RKO (cell line): Measurements from ENCODE around the gene OTUD7B.
"Not testable (repeated sequence)": the region's sequence is repeated elsewhere in the genome, so short reads cannot be mapped to it uniquely, and the experiment has no call there.

ENCODE experiments used
- DNase-seq: peaks from one replicate; pipeline ENCODE4 v3.0.0-alpha.2; 2016; ENCODE audit warnings: low spot score

The OTUD7B gene

DNA sequence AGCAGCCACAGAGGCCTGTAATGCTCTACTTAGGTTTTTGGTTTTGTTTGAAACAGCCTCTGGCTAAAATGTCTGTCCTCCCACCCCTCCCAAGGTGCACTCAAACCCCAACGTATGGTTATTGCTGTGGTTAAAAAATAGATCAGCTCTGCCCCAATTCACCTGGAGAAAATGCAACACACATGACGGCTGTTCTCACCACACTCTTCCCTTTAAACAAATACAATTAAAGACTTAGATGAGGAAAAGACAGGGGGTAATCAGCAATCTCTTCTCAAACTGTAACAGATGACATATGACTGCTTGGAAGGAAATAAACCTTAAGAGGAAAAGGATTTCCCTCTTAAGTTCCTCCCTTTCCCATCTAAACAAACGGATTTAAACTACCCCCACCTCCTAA is 67.6 kb downstream of the OTUD7B start:
- no peak for DNase-seq

DNA sequence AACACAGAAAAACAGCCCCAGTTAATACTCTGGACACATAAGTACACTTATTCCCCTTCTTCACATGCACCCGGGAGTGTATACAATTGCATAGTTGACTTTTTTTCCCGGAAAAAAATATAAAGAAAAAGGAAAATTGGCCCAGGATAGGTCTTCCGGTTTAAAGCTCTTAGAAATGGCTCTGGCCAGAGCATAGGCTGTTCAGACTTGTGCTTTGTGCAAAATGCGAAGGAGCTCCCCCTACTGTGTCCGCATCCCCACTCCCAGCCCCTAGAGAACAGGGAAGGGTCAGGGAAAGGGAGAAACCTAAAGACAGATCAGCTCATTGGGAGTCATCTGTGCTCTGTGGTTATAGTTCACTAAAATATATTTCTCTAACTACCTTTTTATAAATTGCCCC is 68.3 kb downstream of the OTUD7B start:
- no peak for DNase-seq

DNA sequence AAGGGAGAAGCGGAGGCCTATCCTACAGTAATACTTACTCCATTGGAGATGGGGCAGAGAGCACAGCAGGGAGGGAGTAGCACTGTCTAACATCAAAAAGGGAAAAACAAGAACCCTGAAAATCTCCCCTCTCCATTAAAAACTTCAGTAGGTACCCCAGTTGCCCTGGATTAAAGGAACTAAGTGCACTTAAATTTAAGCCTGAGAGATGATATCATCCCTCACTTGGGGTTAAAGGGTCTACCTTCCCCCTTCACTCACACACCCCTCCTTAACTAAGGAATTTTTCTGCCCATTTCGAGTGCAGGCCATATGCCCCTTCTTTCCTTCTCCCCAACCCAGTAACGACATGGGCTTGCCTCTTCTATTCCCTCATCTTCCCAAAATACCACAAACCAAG is 70.1 kb downstream of the OTUD7B start:
- DNase-seq = no peak

DNA sequence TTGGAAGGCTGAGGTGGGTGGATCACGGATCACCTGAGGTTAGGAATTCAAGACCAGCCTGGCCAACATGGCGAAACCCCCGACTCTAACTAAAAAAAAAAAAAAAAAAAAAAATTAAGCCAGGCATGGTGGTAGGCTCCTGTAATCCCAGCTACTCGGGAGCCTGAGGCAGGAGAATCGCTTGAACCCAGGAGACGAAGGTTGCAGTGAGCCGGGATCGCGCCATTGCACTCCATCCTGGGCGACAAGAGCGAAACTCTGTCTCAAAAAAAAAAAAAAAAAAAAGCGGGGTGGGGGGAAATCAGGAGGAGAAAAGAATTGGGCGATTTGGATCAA is 71.9 kb downstream of the OTUD7B start:
- DNase-seq = not testable (repeated sequence)

DNA sequence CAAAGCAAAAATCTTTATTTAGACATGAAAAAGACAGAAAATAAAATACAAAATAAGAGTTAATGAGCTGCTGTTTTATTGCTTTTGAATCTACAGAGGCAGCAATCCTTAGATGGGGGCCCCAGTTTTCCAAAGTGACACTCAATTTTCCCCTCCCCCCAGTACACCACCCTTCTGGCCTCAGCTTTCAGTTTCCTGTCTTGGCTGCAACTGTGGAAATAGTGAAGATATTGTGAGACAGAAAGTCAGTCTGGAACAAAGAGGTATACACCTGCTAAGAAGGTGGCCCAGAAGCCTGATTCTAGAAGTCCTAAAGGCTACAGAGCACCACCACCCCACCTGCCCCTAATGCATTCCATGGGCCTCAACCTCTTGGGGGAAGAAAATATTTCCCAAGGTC is 72.8 kb downstream of the OTUD7B start:
- DNase-seq = no peak

DNA sequence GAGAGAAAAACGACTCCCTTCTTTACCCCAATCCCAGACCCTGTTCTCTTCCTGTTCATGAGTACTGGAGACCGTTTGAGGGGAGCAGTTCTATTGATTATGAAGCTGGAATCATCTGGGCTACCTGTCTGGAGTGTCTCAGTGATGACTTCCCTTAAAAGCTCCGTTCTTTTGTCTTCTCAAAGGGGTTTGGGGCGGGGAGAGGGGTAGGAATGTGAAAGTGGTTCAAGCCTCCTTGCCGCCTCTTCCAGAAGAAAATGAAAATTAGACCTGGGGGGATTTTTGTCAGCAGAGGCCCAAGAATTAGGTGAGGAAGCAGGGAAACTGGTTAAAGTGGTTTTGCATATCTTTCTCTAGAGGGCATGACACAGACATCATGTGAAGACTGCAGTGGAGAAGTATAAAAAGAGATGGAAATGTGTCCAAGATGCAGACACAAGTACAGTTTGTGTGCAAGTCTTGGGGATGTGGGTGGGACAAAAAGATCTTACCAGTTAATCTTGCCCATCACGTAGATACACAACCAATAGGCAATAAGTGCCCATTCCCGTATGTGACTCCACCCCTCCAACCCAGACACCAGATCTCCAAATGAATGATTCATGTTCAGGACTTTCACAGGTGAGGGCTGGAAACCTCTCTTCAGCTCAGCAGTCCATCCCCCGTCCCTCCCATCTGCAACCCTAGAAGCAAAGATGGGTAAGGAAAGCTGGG is 73.4 kb downstream of the OTUD7B start:
- peak; percentile 44 for DNase-seq

DNA sequence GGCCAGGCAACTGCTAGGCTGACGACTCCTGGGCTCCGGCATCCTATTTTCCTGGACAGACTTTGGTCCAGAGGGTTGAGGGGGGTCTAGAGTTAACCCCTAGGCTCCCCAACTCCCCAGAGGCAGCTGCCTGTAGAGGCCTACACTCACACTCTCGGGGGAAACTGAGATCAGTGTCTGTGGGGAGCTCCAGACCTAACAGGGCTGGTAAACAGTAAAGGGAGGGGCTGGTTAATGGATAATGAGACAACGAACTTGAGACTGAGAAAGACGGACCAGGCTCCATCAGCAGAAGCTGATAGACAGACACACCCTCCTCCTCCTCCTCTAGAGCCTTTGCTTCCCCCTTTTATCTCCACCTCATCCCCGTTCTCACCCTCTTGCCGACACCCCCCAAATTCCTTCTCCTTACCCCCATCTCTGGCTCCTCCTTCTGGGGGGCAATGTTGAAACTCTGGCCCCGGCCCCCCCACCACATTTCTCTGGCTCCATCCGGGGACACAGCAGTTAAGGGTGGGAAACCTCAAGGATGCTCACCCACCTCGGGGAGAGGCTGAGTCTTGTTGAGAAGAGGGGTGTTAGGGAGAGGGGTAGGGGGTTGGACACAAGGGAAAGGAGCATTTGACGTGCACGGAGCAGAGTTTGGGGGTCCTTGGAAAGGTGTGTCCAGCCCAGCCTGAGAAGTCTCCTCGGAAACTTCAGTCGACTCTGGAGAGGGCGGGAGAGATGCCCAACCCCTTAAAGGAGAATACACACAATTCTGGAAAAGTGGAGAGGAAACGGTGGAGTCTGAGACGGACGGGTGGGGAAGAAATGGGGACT is 74.1 kb downstream of the OTUD7B start, which contains the start of gene MTMR11:
Gene MTMR11 (minus strand): TSS at position 710 of the 822 bp plus-strand sequence. CDS start 232 bp downstream, at position 478.
- DNase-seq = peak; percentile 66

DNA sequence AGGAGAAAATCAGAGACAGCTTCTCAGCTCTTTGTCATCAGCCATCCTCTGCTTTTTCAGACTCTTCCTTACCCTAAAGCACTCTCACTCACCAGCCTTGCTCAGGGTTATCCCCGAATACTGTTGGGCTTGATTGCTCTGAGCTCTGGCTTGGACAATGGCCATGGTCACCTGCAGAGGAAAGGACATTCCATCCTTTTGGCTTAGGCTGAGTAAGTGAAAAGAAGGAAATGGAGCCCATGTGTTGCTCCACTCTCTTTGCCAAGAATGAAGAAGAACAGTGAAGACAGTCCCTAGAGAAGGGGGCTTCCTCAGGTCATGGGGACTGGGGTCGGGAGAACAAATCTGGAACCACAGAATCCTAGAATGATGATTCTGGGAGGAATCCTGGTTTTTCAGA is 76.2 kb downstream of the OTUD7B start:
- no peak for DNase-seq

DNA sequence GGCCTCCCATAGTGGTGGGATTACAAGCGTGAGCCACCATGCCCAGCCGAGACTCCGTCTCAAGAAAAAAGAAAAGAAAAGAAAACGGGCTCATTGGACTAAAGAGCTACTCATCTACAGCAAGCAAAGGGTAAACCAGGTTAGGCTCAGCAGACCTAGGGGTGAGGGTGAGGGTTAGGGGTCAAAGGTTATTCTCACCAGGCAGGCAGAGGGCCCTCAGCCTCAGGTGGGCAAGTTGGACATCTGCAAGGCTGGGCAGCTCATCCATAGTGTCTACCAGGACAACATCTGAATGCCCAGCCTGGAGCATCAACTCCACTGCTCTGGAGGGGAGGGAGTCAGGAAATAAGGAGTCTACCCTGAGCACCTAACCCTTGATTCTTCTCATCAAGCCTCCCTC is 77.3 kb downstream of the OTUD7B start:
- DNase-seq = no peak

DNA sequence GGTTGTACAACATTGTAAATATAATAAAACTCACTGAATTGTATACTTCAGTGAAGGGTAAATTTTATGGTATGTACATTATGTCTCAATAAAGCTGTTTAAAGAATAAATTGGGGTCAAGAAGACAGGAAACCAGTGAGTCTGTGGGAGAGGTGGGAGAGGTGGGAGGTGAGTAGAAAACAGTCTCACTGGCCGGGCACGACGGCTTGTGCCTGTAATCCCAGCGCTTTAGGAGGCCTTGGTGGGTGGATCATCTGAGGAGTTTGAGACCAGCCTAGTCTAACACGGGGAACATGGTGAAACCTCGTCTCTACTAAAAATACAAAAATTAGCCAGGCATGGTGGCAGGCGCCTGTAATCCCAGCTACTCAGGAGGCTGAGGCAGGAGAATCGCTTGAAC is 78.1 kb downstream of the OTUD7B start:
- DNase-seq = no peak

DNA sequence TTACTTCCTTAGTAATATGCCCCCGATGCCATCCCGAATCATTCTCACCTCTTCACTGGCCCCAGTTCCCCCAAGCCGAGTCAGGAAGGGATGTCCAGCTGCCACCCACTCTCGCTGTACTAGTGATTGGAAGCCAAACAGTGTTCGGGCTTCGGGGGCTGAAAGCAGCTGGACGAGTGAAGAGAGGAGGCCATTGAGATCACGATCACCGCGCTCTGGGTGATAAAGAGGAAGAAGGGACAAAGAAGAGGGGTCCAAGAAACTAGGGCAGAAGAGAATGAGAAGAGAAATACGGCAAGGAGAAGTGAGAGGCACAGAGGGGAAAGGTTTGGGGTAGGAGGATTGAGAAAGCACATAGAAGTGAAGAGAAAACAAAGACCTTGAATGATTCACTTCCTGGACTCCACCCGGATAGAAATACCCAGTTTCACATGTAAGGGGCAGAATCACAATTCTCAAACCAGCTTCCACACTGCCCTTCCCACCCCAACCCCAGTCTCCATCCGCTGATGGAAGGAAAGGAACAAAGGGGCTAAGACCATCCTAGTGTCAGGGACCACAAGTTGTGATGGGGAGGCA is 79.2 kb downstream of the OTUD7B start:
- no peak for DNase-seq

DNA sequence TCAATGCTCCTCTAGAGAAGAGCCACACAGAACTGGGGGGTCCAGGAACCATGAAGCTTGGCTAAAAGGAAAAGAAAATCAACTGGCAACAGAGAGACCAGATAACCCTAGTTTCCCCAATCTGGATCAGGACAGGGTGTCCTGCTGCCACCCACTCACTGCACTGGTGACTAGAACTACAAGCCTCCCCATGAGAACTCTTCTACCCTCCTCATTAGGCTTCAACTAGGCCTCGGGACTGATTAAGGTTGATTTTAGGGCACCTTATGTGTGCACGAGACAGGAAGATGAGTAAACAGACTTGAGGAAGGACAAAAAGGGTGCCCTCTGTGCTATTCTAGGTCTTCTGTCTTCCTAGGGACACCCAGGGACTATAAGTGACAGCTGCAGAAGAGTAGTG is 80.7 kb downstream of the OTUD7B start:
- DNase-seq = no peak

DNA sequence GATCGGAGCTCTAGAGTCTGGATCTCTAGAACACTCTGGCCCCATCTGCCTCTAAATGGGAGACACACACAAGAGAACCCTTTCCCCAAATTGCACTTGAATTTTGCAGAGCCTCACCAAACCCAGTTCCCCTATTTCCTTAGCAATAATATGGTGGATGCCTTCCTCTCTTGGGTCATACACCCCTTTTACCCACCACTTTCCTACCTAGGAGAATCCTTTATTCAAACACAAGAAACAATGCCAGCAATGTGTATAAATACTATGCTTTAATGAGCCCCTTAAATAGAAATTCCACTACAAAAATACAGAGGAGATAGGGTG is 82.2 kb downstream of the OTUD7B start:
- DNase-seq = no peak

DNA sequence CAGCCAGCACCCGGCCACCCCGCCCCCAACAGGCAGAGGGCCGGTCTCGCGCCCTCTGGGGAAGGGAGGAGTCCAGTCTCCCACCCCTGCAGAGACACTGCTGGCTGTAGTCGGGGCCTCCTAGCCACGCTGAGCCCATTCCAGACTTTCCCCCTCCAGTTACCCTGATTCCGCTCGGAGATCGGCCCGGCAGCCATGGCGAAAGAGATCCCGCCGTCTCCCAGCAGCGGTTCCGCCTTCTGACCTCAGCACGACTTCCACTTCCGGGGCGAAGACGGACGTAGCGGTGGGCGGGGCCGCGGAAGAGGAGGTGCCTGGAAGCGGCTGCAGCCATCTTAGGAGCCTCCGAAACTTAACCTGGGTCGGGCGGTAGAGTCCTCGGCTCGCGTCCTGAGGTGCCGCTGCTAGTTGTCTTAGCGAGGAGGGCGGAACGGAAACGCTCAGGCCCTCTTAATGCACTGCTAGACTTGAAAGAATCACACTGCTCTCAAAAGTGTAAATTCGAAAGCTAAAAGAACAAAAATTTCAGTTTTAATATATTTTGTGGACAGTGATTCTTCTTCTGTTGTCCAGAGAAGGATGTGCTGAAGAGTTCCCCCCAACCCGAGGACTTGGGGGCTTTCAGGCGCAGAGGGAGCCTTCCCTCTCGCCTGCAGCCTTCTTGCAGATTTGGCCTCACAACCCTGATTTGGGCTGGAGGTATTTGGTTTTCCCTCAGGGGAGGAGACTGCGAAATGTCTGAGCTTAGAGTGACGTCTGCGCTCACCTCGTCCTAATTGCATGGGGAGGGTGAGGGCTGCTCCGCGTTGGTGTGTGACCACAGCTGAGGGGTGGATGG is 82.7 kb downstream of the OTUD7B start, which contains the start of gene SF3B4:
Gene SF3B4 (minus strand): TSS at position 241 of the 838 bp plus-strand sequence. CDS start 44 bp downstream, at position 197.
- peak; percentile 95 for DNase-seq

DNA sequence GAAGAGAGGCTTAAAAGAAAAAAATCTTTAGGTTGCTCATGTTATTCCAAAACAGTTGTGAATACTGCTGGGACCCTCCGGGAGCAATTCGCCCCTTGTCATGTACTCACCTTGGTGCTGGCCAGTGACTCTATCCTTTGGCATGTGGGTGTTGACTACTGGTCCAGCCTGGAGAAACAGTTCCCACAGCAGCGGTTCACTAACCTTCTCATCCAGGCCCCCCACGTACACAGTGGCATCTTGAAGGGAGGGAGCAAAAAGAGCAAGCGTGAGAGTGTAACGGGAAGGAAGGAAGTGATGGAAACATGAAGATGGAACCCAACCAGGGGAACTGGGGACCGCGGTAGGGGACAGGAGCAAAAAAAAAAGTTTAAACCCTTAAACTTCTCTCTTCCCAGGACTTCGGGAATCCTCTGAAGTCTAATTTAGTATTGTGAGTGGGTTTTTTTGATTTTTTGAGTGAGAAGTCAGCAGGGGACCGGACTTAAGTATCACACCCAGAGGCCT is 83.4 kb downstream of the OTUD7B start:
- DNase-seq = peak; percentile 40

DNA sequence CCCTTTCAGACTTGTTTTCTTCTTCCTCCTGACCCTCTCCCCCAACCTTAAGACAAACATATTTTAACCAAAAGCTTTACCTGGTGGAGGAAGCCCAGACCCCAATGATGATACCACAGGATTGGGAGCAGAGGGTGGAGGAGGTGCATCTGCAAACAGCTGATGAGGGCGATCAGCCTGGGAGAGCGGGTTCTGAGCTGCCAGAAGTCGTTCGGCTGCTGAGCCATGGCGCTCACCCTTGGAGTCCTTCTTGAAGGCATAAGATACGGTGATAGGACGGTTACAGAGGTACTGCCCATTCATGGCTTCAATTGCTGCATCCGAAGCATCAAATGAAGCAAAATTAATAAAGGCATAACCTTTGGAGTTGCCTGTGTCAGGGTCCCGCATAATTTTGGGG is 84.2 kb downstream of the OTUD7B start:
- DNase-seq = no peak

DNA sequence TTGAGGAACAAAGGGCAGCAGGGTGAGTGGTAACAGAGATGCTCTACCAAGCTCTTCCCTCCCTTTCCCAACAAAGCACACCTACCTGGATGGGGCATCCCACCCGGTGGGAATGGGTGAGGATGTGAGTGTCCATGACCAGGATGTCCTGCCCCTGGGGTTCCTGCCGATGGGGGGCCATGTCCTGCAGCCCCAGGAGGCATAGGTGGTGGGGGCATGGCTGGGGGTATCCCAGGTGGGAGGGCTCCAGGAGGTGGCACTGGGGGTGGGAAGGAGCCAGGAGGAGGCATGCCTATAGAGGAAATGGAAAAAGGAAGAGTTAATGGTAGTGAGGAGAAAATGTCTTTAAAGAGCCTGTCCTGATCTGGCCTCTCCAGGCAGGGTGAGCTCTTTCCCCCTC is 84.8 kb downstream of the OTUD7B start:
- no peak for DNase-seq

DNA sequence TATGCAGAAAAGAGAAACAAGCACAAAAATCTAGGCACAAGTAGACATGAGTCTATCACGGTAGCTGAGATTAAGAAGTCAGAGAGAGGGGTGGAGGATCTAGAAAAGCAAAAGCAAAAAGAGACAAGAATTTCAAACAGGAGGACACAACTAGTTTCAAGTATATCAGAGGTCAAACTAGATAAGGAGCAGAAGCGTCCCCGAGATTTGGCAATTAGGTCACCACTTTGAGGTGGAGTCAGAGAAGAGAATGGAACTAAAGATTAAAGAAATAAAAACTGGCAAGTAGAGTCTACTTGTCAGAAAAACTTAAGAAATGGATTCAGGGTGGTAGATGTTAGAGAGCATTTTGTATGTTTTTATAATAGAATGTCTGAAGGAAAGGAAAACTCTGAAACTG is 85.2 kb downstream of the OTUD7B start:
- DNase-seq = no peak

DNA sequence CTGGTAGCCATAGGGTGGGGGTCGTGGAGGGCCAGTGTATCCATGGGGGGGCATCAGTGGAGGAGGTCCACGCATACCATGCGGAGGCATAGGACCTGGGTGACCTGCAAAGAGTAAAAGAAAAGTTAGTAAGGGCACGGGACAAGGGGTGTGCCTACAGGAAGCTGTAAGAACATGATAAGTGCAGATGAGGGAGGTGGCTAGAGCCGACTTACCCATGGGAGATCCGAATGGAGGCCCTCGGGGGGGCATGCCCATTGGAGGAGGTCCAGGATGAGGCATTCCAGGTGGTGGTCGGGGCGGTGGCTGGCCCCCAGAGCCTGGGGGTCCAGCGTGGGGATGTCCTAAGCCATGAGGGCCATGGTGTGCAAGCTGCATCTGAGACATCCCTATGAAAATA is 86.9 kb downstream of the OTUD7B start:
- DNase-seq = no peak

DNA sequence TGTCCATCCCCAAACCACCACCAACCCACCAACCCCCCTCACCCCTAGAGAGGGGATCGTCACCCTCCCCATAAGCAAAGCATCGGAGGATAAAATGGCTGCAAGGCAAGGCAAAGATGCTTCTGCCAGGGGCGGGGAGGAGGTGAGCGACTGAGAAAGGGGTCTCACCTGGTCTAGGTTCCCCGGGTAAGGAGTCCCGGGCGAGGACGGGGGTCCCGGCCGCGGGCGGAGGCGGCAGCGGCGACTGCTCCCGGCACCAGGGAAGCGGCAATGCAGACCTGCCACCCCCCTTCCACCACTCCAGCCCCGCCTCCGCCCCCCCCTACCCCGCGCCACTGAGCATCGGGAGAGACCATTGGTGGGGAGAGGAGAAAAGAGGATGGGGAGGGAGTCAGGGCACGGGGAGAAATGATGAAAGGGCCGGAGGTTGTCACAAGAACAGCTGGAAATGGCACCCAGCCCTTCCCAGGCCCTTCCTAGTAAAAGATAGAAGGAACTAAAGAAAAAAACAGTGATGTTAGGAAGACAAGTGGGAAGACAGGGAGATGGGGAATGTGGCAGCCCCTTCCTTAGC is 92.9 kb downstream of the OTUD7B start, which contains the start of gene SV2A:
Gene SV2A (minus strand): TSS at position 274 of the 574 bp plus-strand sequence. CDS start 4,004 bp downstream, outside the sequence.
- DNase-seq = no peak

DNA sequence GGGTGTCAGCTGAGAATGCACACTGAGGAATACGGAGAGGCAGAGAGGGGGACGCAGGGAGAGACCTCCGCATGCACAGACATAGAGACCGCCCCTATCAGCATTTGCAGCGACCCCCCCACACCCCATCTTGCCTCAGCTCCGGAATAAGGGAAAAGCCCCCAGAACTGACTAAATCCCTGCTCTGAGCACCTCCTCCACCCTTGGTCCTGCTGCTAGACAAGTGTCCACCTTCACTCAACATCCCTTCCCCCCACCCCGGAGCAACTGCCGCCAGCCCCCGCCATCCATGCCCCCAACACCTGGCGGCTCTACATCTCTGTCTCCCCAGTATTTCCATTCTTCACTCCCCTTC is 93.7 kb downstream of the OTUD7B start:
- DNase-seq = no peak
